Measurements from ENCODE around the gene CCDC148. TPM values are rescaled to one million over a fixed set of nuclear protein-coding genes. Genes with fewer than 3 reads are reported as not detected.

The CCDC148 gene
- polyA plus RNA-seq, 1 experiment, result 0.22 TPM

- no peak for DNase-seq (ENCODE audit: low read depth, low spot score)
- Histone ChIP-seq H3K4me3 (ENCODE audit: low read depth, low read length) (no peak overlapping the region), H3K27ac (ENCODE audit: low read depth, low read length) (no peak overlapping the region), H3K9me3 (ENCODE audit: control insufficient read depth, insufficient read depth, low read length) (no peaks in the 10 kb centered on the region), H3K27me3 (ENCODE audit: control insufficient read depth, insufficient read depth, low read length) (no peaks in the 10 kb centered on the region)
- TF ChIP-seq CTCF (IDR thresholded peaks at IDR 0.05; ENCODE audit: low read depth, low read length), result no peak
- CTCF ChIA-PET, result interaction anchor here (1.0 to 1.8 kb wide), 2 partner anchors 573 to 582 kb away, joined by 4 to 5 read pairs; no protein-coding TSS in a partner anchor
- POLR2A ChIA-PET, result no interaction called here
Measured at GRCh38 chr2:158172719-158173118, 283.8 kb downstream of the CCDC148 start.

DNA sequence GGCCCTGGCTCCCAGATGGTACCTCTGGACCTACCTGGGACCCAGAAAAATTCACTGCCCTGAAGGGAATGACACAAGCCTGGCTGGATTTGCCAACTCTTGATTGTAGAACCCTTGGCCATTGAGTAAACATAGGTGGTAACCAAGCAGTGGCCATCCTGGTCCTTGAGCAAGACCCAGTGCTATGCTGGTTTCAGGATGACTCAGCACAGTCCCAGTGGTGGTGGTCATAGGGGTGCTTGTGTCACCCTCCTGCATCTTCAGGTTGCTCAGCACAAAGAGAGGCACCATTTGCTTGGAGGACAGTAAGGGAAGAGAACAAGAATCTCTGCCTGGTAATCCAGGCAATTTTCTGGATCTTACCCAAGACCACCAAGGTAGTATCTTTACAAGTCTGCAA lies 302.0 kb downstream of the CCDC148 start:
- no peak for DNase-seq (ENCODE audit: low read depth, low spot score)
- no peak overlapping the region for H3K4me3 ChIP-seq (ENCODE audit: low read depth, low read length)
- no peak overlapping the region for H3K27ac ChIP-seq (ENCODE audit: low read depth, low read length)
- no peaks in the 10 kb centered on the region for H3K27me3 ChIP-seq (ENCODE audit: control insufficient read depth, insufficient read depth, low read length)
- H3K9me3 ChIP-seq (ENCODE audit: control insufficient read depth, insufficient read depth, low read length), result no peaks in the 10 kb centered on the region
- CTCF ChIA-PET, result no interaction called here
- POLR2A ChIA-PET, result no interaction called here
- TF ChIP-seq CTCF (IDR thresholded peaks at IDR 0.05; ENCODE audit: low read depth, low read length), result no peak

- H3K27me3 ChIP-seq (ENCODE audit: control insufficient read depth, insufficient read depth, low read length), result no peaks in the 10 kb centered on the region
- H3K27ac ChIP-seq (ENCODE audit: low read depth, low read length), result no peak overlapping the region
- TF ChIP-seq CTCF (IDR thresholded peaks at IDR 0.05; ENCODE audit: low read depth, low read length), result no peak
- no peak overlapping the region for H3K4me3 ChIP-seq (ENCODE audit: low read depth, low read length)
- ChIA-PET POLR2A (no interaction called here), CTCF (no interaction called here)
- DNase-seq (ENCODE audit: low read depth, low spot score), result no peak
- H3K9me3 ChIP-seq (ENCODE audit: control insufficient read depth, insufficient read depth, low read length), result no peaks in the 10 kb centered on the region
Measured at GRCh38 chr2:158153270-158154015, 303.1 kb downstream of the CCDC148 start.

- POLR2A ChIA-PET, result no interaction called here
- DNase-seq (ENCODE audit: low read depth, low spot score), result no peak
- H3K27ac ChIP-seq (ENCODE audit: low read depth, low read length), result no peak overlapping the region
- no peaks in the 10 kb centered on the region for H3K27me3 ChIP-seq (ENCODE audit: control insufficient read depth, insufficient read depth, low read length)
- no peaks in the 10 kb centered on the region for H3K9me3 ChIP-seq (ENCODE audit: control insufficient read depth, insufficient read depth, low read length)
- CTCF ChIA-PET, result interaction anchor here (1.2 kb wide), 1 partner anchor 609 kb away, joined by 4 read pairs; no protein-coding TSS in a partner anchor
- no peak overlapping the region for H3K4me3 ChIP-seq (ENCODE audit: low read depth, low read length)
- TF ChIP-seq CTCF (IDR thresholded peaks at IDR 0.05; ENCODE audit: low read depth, low read length), result no peak
Measured at GRCh38 chr2:158144914-158145625, 311.5 kb downstream of the CCDC148 start.
